ENCODE results near the gene SLCO2A1.

DNA sequence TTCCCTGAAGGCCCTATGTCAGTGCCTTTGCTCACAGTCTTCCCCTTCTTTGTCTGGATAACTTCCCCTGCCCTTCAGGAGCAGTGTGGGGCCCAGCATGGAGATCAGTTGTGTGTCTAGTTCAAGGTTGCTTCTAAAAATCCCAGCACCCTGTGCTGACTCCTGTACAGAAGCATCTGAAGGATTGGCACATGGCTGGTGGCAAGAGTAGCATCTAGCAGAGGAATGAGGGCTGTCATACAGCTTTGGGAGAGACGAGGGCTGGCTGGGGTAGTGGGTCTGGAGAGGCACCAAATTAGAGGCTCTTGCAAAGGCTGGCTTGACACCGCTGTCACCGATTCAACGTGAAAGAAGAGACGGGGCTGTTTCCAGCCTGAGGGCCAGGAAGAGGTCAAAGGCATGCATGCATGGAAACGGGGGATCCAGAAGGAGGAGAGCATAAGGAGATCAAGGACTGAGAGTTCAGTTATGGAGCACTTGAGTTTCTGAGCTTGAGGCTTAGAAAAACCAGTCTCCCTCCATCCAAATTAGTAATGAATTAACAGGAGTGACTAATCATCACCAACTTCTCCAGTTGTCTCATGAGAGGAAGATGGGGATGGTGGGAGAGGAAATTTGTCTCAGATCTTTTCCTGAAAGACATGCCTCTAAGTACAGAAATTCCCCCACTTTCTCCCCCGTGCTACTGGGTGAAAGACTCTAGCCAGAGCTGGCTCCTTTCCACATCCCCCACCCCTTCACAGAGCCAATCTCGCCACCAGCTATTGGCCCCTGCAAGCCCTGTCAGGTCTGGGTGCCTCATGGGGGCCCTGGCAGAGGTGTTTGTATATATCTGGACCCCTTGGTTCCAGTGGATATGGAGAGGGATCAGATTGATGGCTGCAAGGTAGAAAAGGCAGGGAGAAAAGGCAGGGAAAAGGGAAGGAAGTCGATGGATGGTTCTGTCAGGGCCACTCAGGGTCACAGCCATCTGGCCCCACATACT, 45.9 kb downstream of the SLCO2A1 start:
- TF ChIP-seq EZH2 (IDR thresholded peaks at IDR 0.05; ENCODE audit: insufficient read depth, poor library complexity, severe bottlenecking) (no peak), EZH2phosphoT487 (IDR thresholded peaks at IDR 0.05; ENCODE audit: insufficient read depth, low read depth) (no peak)

Measured in GM23248 (cell line).